GM12801 (cell line): Measurements from ENCODE around the gene MED13L.

ENCODE experiments used
- TF ChIP-seq, protein P1 (sequence below): IDR thresholded peaks from one replicate; pipeline ENCODE4 v1.5.1; 2011; ENCODE audit warnings: control low read depth; ENCODE audit not compliant: insufficient read length; ENCODE audit errors: extremely low read depth

Gene MED13L

DNA sequence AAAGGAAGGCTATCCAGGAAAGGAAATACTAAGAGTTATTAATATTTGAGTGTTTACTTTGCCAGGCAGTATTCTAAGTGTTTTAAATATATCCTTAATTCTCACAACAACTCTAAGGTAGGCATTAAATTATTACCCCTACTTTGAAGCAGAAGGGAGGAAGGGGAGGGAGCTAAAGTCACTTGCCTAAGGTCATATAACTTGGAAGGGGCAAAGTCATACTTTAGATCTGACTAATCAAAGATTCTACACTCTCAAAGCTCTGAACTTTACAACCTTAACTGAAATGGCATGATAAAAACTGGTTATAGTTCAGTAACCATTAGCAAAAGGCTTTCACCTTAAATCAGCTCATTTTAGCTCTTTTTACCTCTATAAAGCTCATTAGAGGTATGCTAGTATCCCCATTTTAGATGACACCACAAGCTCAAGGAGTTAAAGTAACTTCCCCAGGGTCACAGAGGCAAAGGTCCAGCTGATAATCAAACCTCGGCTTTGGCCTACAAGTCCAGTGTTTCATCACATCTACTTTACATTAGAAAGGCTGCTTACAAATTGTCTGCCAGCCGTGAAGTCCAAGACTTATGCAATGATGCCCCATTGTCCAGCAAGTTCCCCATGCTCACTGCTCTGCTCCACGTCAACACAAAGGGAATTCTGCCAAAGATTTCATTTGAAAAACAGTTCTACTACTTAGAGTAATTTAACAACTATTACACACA is 223.9 kb downstream of the MED13L start:
- TF ChIP-seq, protein P1, sequence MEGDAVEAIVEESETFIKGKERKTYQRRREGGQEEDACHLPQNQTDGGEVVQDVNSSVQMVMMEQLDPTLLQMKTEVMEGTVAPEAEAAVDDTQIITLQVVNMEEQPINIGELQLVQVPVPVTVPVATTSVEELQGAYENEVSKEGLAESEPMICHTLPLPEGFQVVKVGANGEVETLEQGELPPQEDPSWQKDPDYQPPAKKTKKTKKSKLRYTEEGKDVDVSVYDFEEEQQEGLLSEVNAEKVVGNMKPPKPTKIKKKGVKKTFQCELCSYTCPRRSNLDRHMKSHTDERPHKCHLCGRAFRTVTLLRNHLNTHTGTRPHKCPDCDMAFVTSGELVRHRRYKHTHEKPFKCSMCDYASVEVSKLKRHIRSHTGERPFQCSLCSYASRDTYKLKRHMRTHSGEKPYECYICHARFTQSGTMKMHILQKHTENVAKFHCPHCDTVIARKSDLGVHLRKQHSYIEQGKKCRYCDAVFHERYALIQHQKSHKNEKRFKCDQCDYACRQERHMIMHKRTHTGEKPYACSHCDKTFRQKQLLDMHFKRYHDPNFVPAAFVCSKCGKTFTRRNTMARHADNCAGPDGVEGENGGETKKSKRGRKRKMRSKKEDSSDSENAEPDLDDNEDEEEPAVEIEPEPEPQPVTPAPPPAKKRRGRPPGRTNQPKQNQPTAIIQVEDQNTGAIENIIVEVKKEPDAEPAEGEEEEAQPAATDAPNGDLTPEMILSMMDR = no peak

- TF ChIP-seq, protein P1 = no peak
Measured at GRCh38 chr12:116050275-116050674, 227.2 kb downstream of the MED13L start.

GRCh38 chr12:116048879-116049278 is 228.6 kb downstream of the MED13L start:
- TF ChIP-seq, protein P1 = no peak

GRCh38 chr12:116046039-116046438 is 231.5 kb downstream of the MED13L start:
- TF ChIP-seq, protein P1 = no peak

GRCh38 chr12:116045150-116045549 is 232.3 kb downstream of the MED13L start:
- TF ChIP-seq, protein P1 = no peak

- TF ChIP-seq, protein P1 = no peak
Measured at GRCh38 chr12:116043659-116044535, 233.6 kb downstream of the MED13L start.

- TF ChIP-seq, protein P1 = no peak
Measured at GRCh38 chr12:116040402-116040801, 237.1 kb downstream of the MED13L start.
